Activated naive CD4-positive, alpha-beta T cell treated with anti-CD3 and anti-CD28 coated beads, Interleukin-2, amount 10 ng/mL, durations not matched to agents 7 days and 5 days (primary cell): ENCODE results near the gene NOTO.
"Not testable (repeated sequence)": the region's sequence is repeated elsewhere in the genome, so short reads cannot be mapped to it uniquely, and the experiment has no call there.

Experiments used
- CTCF ChIA-PET: fragments of 350-600 bp; sonication (Branson Sonifier 250); formaldehyde crosslinking; loops from one replicate; lab custom pipeline; 2021; ENCODE audit warnings: antibody characterized with exemption; lab: Charles Lee
- DNase-seq: peaks from one replicate; pipeline ENCODE4 v3.0.0-alpha.2; 2020
- H3K27ac Mint-ChIP-seq: one replicate; pipeline ENCODE4 v1.8.0; 2021; ENCODE audit warnings: mild to moderate bottlenecking, moderate library complexity, mixed read lengths
- H3K27me3 Mint-ChIP-seq: one replicate; pipeline ENCODE4 v1.8.0; 2021; ENCODE audit warnings: mild to moderate bottlenecking, mixed read lengths
- H3K36me3 Mint-ChIP-seq: one replicate; pipeline ENCODE4 v1.8.0; 2021; ENCODE audit warnings: mixed read lengths
- H3K4me1 Mint-ChIP-seq: one replicate; pipeline ENCODE4 v1.8.0; 2021; ENCODE audit warnings: mixed read lengths
- H3K4me3 Mint-ChIP-seq: one replicate; pipeline ENCODE4 v1.8.0; 2021; ENCODE audit warnings: mild to moderate bottlenecking, moderate library complexity, mixed read lengths
- H3K9me3 Mint-ChIP-seq: one replicate; pipeline ENCODE4 v1.8.0; 2021; ENCODE audit warnings: mixed read lengths

The NOTO gene

DNA sequence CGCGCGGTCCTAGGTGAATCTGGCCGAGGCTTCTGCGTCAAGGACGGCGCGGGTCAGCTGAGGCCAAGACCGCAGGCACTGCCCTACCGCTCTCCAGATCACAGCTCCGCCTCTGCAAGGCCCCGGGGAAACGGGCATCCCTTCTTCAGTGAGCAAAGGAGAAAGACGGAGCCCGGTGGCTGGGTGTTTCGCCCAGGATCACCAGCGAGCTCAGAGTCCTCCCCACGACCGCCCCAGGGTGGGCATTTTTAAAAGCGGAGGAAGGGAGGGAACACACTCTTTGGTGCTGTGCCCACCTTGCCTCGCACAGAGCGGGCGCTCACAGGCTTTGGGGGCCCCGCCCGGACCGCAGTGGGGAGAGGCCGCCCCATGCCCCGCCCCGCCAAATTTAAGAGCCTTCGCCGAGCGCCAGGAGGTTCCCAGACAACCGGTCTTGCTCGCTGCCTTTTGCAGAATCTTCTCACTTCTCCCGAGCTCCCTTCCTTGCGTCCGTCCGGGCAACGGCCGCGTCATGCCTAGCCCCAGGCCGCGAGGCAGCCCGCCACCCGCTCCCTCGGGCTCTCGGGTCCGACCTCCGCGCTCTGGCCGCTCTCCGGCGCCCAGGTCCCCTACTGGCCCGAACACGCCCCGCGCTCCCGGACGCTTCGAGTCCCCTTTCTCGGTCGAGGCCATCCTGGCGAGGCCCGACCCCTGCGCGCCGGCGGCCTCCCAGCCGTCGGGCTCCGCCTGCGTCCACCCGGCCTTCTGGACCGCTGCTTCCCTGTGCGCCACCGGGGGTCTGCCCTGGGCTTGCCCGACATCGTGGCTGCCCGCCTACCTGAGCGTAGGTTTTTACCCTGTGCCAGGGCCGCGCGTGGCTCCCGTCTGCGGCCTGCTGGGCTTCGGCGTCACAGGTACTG lies at the start of gene NOTO:
Gene NOTO (plus strand): TSS at position 419 of the 899 bp plus-strand sequence. CDS start 93 bp downstream, at position 512.
- peak; percentile 24 for DNase-seq
- H3K9me3 Mint-ChIP-seq: no peaks in the 10 kb centered on the region
- CTCF ChIA-PET: interaction anchor here (0.9 to 1.5 kb wide), 4 partner anchors 8 to 25 kb away, joined by 4 read pairs; no protein-coding TSS in a partner anchor
- H3K4me1 Mint-ChIP-seq: peaks cover 7% of the 10 kb centered on the region
- H3K27ac Mint-ChIP-seq: peak within 1 kb of the TSS; percentile 68
- peak within 1 kb of the TSS; percentile 10 for H3K4me3 Mint-ChIP-seq
- H3K36me3 Mint-ChIP-seq: no peaks in the 10 kb centered on the region
- H3K27me3 Mint-ChIP-seq: peaks cover 93% of the 10 kb centered on the region

GRCh38 chr2:73156539-73157124 lies 45.7 kb upstream of the NOTO start:
- Mint-ChIP-seq H3K4me1 (no peaks in the 10 kb centered on the region), H3K4me3 (no peak overlapping the region), H3K36me3 (no peaks in the 10 kb centered on the region), H3K27me3 (peaks cover 46% of the 10 kb centered on the region), H3K27ac (no peak overlapping the region), H3K9me3 (no peaks in the 10 kb centered on the region)
- CTCF ChIA-PET: interaction anchor here (0.6 to 4.3 kb wide), 19 partner anchors 10 to 264 kb away, joined by 3 to 52 read pairs (median 3); no protein-coding TSS in a partner anchor
- DNase-seq: peak; percentile 63

GRCh38 chr2:73162856-73163391 lies 39.5 kb upstream of the NOTO start:
- H3K4me1 Mint-ChIP-seq: no peaks in the 10 kb centered on the region
- no peaks in the 10 kb centered on the region for H3K9me3 Mint-ChIP-seq
- DNase-seq: no peak
- H3K27me3 Mint-ChIP-seq: peaks cover 14% of the 10 kb centered on the region
- no peak overlapping the region for H3K27ac Mint-ChIP-seq
- no peak overlapping the region for H3K4me3 Mint-ChIP-seq
- CTCF ChIA-PET: interaction anchor here (0.7 to 2.5 kb wide), 9 partner anchors 76 to 271 kb away, joined by 3 to 15 read pairs (median 4); no protein-coding TSS in a partner anchor
- H3K36me3 Mint-ChIP-seq: no peaks in the 10 kb centered on the region

- H3K4me3 Mint-ChIP-seq: no peak overlapping the region
- no peaks in the 10 kb centered on the region for H3K4me1 Mint-ChIP-seq
- no peak overlapping the region for H3K27ac Mint-ChIP-seq
- no peaks in the 10 kb centered on the region for H3K36me3 Mint-ChIP-seq
- CTCF ChIA-PET: interaction anchor here (0.7 to 2.5 kb wide), 9 partner anchors 14 to 272 kb away, joined by 3 to 15 read pairs (median 4); no protein-coding TSS in a partner anchor
- H3K9me3 Mint-ChIP-seq: no peaks in the 10 kb centered on the region
- DNase-seq: peak; percentile 72
- H3K27me3 Mint-ChIP-seq: peaks cover 14% of the 10 kb centered on the region
Observed at GRCh38 chr2:73163483-73164367, 38.6 kb upstream of the NOTO start.

GRCh38 chr2:73165978-73166377 lies 36.4 kb upstream of the NOTO start:
- H3K9me3 Mint-ChIP-seq, DNase-seq, H3K4me3 Mint-ChIP-seq, H3K27ac Mint-ChIP-seq, CTCF ChIA-PET, H3K4me1 Mint-ChIP-seq, H3K36me3 Mint-ChIP-seq: not testable (repeated sequence)
- H3K27me3 Mint-ChIP-seq: peaks cover 16% of the 10 kb centered on the region

DNA sequence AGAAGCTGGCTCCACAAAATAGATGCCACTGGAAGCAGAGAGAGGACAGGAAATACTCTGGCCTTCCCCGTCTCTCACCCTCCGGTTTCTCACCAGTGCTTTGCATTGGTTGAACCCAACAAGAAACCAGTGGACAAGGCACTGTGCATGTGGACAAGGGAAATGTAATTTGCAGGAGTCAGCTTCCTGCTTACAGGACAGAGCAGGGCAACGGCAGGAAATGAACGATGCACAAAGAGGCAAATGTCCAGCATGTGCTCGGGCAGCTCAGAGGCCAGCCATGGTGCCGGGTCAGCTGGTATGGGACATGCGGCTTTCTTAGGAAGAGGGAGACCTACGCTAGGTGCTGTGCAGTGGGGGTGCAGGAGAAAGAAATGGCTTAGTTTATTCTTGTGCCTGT lies 35.6 kb upstream of the NOTO start:
- H3K4me1 Mint-ChIP-seq, H3K4me3 Mint-ChIP-seq, H3K27ac Mint-ChIP-seq, CTCF ChIA-PET, DNase-seq, H3K36me3 Mint-ChIP-seq, H3K9me3 Mint-ChIP-seq: not testable (repeated sequence)
- H3K27me3 Mint-ChIP-seq: peaks cover 17% of the 10 kb centered on the region

GRCh38 chr2:73168348-73168747 lies 34.0 kb upstream of the NOTO start:
- H3K4me3 Mint-ChIP-seq, H3K27ac Mint-ChIP-seq, CTCF ChIA-PET, H3K4me1 Mint-ChIP-seq, DNase-seq, H3K9me3 Mint-ChIP-seq, H3K36me3 Mint-ChIP-seq: not testable (repeated sequence)
- H3K27me3 Mint-ChIP-seq: peaks cover 32% of the 10 kb centered on the region

GRCh38 chr2:73170341-73170740 lies 32.0 kb upstream of the NOTO start:
- H3K27me3 Mint-ChIP-seq: peaks cover 52% of the 10 kb centered on the region
- CTCF ChIA-PET, H3K4me1 Mint-ChIP-seq, DNase-seq, H3K4me3 Mint-ChIP-seq, H3K36me3 Mint-ChIP-seq, H3K9me3 Mint-ChIP-seq, H3K27ac Mint-ChIP-seq: not testable (repeated sequence)

DNA sequence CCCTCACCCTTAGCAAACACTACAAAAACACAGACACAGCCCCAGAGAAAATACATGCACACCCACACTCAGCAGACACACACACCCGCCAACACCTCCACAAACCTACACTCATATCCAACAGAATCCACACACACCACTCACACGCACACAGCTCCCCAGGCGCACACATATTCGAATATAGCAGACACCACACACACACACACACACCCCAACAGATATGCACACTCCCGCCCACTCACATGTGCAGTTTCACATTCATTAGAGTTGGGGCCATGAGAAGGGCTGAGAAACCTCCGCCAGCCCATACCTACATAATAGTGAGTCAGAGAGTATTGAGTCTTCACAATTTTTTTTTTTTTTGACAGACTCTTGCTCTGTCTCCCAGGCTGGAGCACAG lies 29.4 kb upstream of the NOTO start:
- Mint-ChIP-seq H3K27me3 (peaks cover 78% of the 10 kb centered on the region), H3K9me3 (no peaks in the 10 kb centered on the region), H3K4me1 (peaks cover 13% of the 10 kb centered on the region), H3K4me3 (no peak overlapping the region), H3K36me3 (no peaks in the 10 kb centered on the region), H3K27ac (no peak overlapping the region)
- DNase-seq: peak; percentile 27
- CTCF ChIA-PET: no interaction called here

DNA sequence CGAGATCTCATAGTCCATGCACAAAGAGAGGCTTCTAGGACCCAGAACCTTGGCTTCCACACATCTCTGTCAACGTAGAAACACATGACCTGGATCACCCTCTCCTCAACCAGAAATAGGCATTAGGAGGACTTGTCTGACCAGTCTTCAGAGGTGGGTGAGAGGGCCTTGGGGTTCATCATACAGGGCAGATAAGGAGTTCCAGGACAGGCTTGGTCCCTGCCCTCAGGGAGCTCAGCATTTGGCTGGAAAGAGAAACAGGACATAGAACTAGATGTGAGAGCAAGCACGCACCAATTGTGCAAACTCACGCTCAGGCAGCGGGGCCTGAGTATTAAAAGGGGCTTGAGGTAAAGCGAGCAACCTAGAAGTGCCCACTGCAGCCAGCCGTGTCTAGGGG lies 28.6 kb upstream of the NOTO start:
- Mint-ChIP-seq H3K4me1 (peaks cover 13% of the 10 kb centered on the region), H3K4me3 (no peak overlapping the region), H3K9me3 (no peaks in the 10 kb centered on the region), H3K27ac (no peak overlapping the region), H3K27me3 (peaks cover 81% of the 10 kb centered on the region), H3K36me3 (no peaks in the 10 kb centered on the region)
- DNase-seq: no peak
- CTCF ChIA-PET: interaction anchor here (1.5 kb wide), 1 partner anchor 89 kb away, joined by 3 read pairs; no protein-coding TSS in a partner anchor

- H3K4me1 Mint-ChIP-seq: peaks cover 13% of the 10 kb centered on the region
- H3K9me3 Mint-ChIP-seq: no peaks in the 10 kb centered on the region
- CTCF ChIA-PET: interaction anchor here (0.7 to 4.5 kb wide), 3 partner anchors 38 to 281 kb away, joined by 3 to 51 read pairs (median 3); no protein-coding TSS in a partner anchor
- H3K27ac Mint-ChIP-seq: no peak overlapping the region
- H3K4me3 Mint-ChIP-seq: no peak overlapping the region
- no peaks in the 10 kb centered on the region for H3K36me3 Mint-ChIP-seq
- H3K27me3 Mint-ChIP-seq: peaks cover 79% of the 10 kb centered on the region
- no peak for DNase-seq
Observed at GRCh38 chr2:73174244-73174643, 28.1 kb upstream of the NOTO start.

GRCh38 chr2:73174941-73175662 lies 27.3 kb upstream of the NOTO start:
- Mint-ChIP-seq H3K4me1 (peaks cover 13% of the 10 kb centered on the region), H3K4me3 (no peak overlapping the region), H3K36me3 (no peaks in the 10 kb centered on the region), H3K27me3 (peaks cover 81% of the 10 kb centered on the region), H3K9me3 (no peaks in the 10 kb centered on the region), H3K27ac (no peak overlapping the region)
- DNase-seq: no peak
- CTCF ChIA-PET: interaction anchor here (0.7 to 4.5 kb wide), 4 partner anchors 39 to 282 kb away, joined by 3 to 51 read pairs (median 3); no protein-coding TSS in a partner anchor
